HG02840 (cell line): ENCODE results near the gene PRUNE2.

Experiments
- ATAC-seq: cut with Tn5 transposase; IDR thresholded peaks from one replicate; pipeline ENCODE4 v1.9.1; 2021; ENCODE audit warnings: mild to moderate bottlenecking, moderate library complexity, moderate number of reproducible peaks; ENCODE audit not compliant: unreplicated experiment, low FRiP score

The PRUNE2 gene

GRCh38 chr9:76900884-76901440 is 5.0 kb downstream of the PRUNE2 start:
- no peak for ATAC-seq

GRCh38 chr9:76898786-76899185 is 7.1 kb downstream of the PRUNE2 start:
- no peak for ATAC-seq

GRCh38 chr9:76897804-76898525 is 7.9 kb downstream of the PRUNE2 start:
- no peak for ATAC-seq

- ATAC-seq = no peak
Measured at GRCh38 chr9:76896035-76896434, 9.9 kb downstream of the PRUNE2 start.

GRCh38 chr9:76895186-76895585 is 10.7 kb downstream of the PRUNE2 start:
- ATAC-seq = no peak

- ATAC-seq = no peak
Measured at GRCh38 chr9:76894198-76894597, 11.7 kb downstream of the PRUNE2 start.

GRCh38 chr9:76893395-76893932 is 12.4 kb downstream of the PRUNE2 start:
- ATAC-seq = no peak

- no peak for ATAC-seq
Measured at GRCh38 chr9:76891874-76892273, 14.0 kb downstream of the PRUNE2 start.

GRCh38 chr9:76891279-76891678 is 14.6 kb downstream of the PRUNE2 start:
- ATAC-seq = no peak

- no peak for ATAC-seq
Measured at GRCh38 chr9:76887951-76888350, 18.0 kb downstream of the PRUNE2 start.

- no peak for ATAC-seq
Measured at GRCh38 chr9:76887003-76887821, 18.7 kb downstream of the PRUNE2 start.

GRCh38 chr9:76886318-76886717 is 19.6 kb downstream of the PRUNE2 start:
- ATAC-seq = no peak

GRCh38 chr9:76884823-76885222 is 21.1 kb downstream of the PRUNE2 start:
- no peak for ATAC-seq

GRCh38 chr9:76883341-76883855 is 22.5 kb downstream of the PRUNE2 start:
- no peak for ATAC-seq

GRCh38 chr9:76882686-76883085 is 23.2 kb downstream of the PRUNE2 start:
- ATAC-seq = no peak

- no peak for ATAC-seq
Measured at GRCh38 chr9:76880210-76880609, 25.7 kb downstream of the PRUNE2 start.

- no peak for ATAC-seq
Measured at GRCh38 chr9:76878933-76879332, 27.0 kb downstream of the PRUNE2 start.

GRCh38 chr9:76877961-76878360 is 28.0 kb downstream of the PRUNE2 start:
- ATAC-seq = no peak

- ATAC-seq = no peak
Measured at GRCh38 chr9:76876098-76876497, 29.8 kb downstream of the PRUNE2 start.

- ATAC-seq = no peak
Measured at GRCh38 chr9:76873821-76874220, 32.1 kb downstream of the PRUNE2 start.
